HFF-Myc (cell line): ENCODE measurements around the gene PRKCD.

Experiments
- DNase-seq: peaks from one replicate; pipeline ENCODE4 v3.0.0-alpha.2; 2011; ENCODE audit warnings: low read depth; ENCODE audit errors: extremely low read depth
- H3K4me3 ChIP-seq: replicated peaks from 2 replicates; pipeline ENCODE4 v1.5.1; 2011; ENCODE audit warnings: low read depth, mild to moderate bottlenecking, control low read depth, low read length
- TF ChIP-seq, protein P1 (sequence below): IDR thresholded peaks from 2 replicates; pipeline ENCODE4 v1.5.1; 2012; ENCODE audit warnings: mild to moderate bottlenecking, low read depth, low read length, control low read depth; ENCODE audit errors: missing control alignments

Gene PRKCD

GRCh38 chr3:53130179-53131061 is 30.6 kb upstream of the PRKCD start, which contains the start of gene RFT1:
Gene RFT1 (minus strand): TSS chr3:53130435. CDS start chr3:53130400, 35 bp downstream.
- peak; percentile 78 for DNase-seq
- peak within 1 kb of the TSS; percentile 92 for H3K4me3 ChIP-seq
- TF ChIP-seq, protein P1, sequence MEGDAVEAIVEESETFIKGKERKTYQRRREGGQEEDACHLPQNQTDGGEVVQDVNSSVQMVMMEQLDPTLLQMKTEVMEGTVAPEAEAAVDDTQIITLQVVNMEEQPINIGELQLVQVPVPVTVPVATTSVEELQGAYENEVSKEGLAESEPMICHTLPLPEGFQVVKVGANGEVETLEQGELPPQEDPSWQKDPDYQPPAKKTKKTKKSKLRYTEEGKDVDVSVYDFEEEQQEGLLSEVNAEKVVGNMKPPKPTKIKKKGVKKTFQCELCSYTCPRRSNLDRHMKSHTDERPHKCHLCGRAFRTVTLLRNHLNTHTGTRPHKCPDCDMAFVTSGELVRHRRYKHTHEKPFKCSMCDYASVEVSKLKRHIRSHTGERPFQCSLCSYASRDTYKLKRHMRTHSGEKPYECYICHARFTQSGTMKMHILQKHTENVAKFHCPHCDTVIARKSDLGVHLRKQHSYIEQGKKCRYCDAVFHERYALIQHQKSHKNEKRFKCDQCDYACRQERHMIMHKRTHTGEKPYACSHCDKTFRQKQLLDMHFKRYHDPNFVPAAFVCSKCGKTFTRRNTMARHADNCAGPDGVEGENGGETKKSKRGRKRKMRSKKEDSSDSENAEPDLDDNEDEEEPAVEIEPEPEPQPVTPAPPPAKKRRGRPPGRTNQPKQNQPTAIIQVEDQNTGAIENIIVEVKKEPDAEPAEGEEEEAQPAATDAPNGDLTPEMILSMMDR, result peak; percentile 7

DNA sequence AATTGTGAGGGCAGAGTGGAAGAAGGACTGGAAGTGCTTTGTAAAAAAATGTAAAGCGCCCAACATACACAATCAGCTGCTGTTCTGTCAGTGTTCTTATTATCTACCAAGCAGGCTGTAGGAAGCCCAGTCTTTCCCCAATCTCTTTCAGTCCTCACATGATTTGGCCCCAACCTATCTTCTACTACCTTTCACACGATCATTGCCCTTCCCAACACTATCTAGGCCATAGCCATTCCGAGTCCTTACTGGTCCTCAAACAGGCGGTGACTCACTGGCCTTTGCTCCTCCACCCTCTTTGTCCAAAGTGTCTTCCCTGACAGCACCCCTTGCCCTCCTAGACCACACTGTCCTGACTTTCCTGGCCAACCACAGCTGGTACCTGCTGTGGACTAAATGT is 29.9 kb upstream of the PRKCD start:
- DNase-seq, result no peak
- H3K4me3 ChIP-seq, result peak overlapping the region; percentile 92
- TF ChIP-seq, protein P1, result no peak

GRCh38 chr3:53132347-53132746 is 28.7 kb upstream of the PRKCD start:
- TF ChIP-seq, protein P1, result no peak
- H3K4me3 ChIP-seq, result no peak overlapping the region
- no peak for DNase-seq

GRCh38 chr3:53134631-53135232 is 26.3 kb upstream of the PRKCD start:
- no peak overlapping the region for H3K4me3 ChIP-seq
- peak; percentile 39 for DNase-seq
- TF ChIP-seq, protein P1, result peak; percentile 91

GRCh38 chr3:53137221-53137620 is 23.8 kb upstream of the PRKCD start:
- DNase-seq, result no peak
- TF ChIP-seq, protein P1, result no peak

DNA sequence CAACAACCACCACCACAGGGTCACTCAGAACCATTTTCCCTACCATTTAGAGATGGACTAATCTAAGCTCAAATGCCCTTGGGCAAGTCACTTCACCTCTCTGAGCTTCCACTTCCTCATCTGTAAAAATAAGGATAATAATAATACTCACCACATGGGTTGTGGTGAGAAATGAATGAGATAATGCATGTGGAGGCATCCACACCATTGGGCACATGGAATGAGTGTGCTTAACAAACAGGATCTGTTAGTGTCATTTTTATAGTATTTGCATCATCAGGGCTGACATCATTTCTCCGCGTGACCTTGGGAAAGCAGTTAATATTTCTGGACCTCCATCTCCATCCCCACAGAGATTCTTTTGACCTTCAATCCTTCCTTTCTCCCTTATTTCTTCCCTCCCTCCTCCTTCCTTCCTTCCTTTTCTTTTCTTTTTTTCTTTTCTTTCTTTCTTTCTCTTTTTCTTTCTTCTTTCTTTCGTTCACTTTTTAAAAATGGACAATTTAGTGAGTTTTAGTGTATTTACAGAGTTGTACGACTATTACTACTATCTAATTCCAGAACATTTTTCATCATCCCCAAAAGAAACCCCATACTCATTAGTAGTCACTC is 23.1 kb upstream of the PRKCD start:
- peak; percentile 35 for DNase-seq
- H3K4me3 ChIP-seq, result no peak overlapping the region
- TF ChIP-seq, protein P1, result no peak

More at GRCh38 chr3:53137221-53137620, 23.8 kb upstream of the PRKCD start:
- H3K4me3 ChIP-seq, result no peak overlapping the region
